OCI-LY1 (cell line): Measurements from ENCODE around the gene MUL1.

ENCODE experiments used
- H2AFZ ChIP-seq: fragments of 200-600 bp; sonication (generic), shearing (Covaris generic); 2 replicates; pipeline ENCODE4 v1.6.0; 2014; ENCODE audit warnings: antibody characterized with exemption, mild to moderate bottlenecking, low read length
- H3F3A ChIP-seq: fragments of 200-600 bp; sonication (generic), shearing (Covaris generic); 2 replicates; pipeline ENCODE4 v1.6.0; 2014; ENCODE audit warnings: mild to moderate bottlenecking, antibody characterized with exemption, low read length, moderate library complexity; ENCODE audit not compliant: insufficient read depth
- H3K27ac ChIP-seq: fragments of 200-600 bp; sonication (generic); 2 replicates; pipeline ENCODE4 v1.5.1; 2014; ENCODE audit warnings: low read length, mixed run types, mild to moderate bottlenecking, low read depth; ENCODE audit not compliant: poor library complexity, severe bottlenecking
- H3K27me3 ChIP-seq: fragments of 200-600 bp; sonication (generic); 2 replicates; pipeline ENCODE4 v1.6.0; 2014; ENCODE audit warnings: antibody characterized with exemption, mild to moderate bottlenecking, low read length, moderate library complexity; ENCODE audit not compliant: insufficient read depth
- H3K36me3 ChIP-seq: fragments of 200-600 bp; sonication (generic); 2 replicates; pipeline ENCODE4 v1.6.1; 2014; ENCODE audit warnings: mild to moderate bottlenecking, antibody characterized with exemption, low read length, moderate library complexity, mixed read lengths; ENCODE audit not compliant: insufficient read depth
- H3K4me1 ChIP-seq: fragments of 200-600 bp; sonication (generic); 2 replicates; pipeline ENCODE4 v1.5.1; 2014; ENCODE audit warnings: mild to moderate bottlenecking, low read length, moderate library complexity; ENCODE audit not compliant: insufficient read depth, severe bottlenecking
- H3K4me2 ChIP-seq: fragments of 200-600 bp; sonication (generic), shearing (Covaris generic); 2 replicates; pipeline ENCODE4 v1.6.1; 2014; ENCODE audit warnings: low read length
- H3K4me3 ChIP-seq: fragments of 200-600 bp; sonication (generic); 2 replicates; pipeline ENCODE4 v1.5.1; 2014; ENCODE audit warnings: low read length, low read depth, mild to moderate bottlenecking, mixed read lengths; ENCODE audit not compliant: poor library complexity, severe bottlenecking
- H3K79me2 ChIP-seq: fragments of 200-600 bp; shearing (Covaris generic); 2 replicates; pipeline ENCODE4 v1.6.1; 2016; ENCODE audit warnings: mixed run types, low read length, mixed read lengths; ENCODE audit not compliant: insufficient read depth
- H3K9ac ChIP-seq: fragments of 200-600 bp; sonication (generic), shearing (Covaris generic); 2 replicates; pipeline ENCODE4 v1.6.1; 2014; ENCODE audit warnings: mild to moderate bottlenecking, low read length, mixed read lengths
- H3K9me2 ChIP-seq: fragments of 200-600 bp; sonication (generic), shearing (Covaris generic); 2 replicates; pipeline ENCODE4 v1.6.1; 2014; ENCODE audit warnings: low read depth, mild to moderate bottlenecking, low read length, mixed read lengths
- H3K9me3 ChIP-seq: fragments of 200-600 bp; shearing (Covaris generic); 2 replicates; pipeline ENCODE4 v1.6.1; 2014; ENCODE audit warnings: low read length, mixed read lengths
- H4K20me1 ChIP-seq: fragments of 200-600 bp; sonication (generic), shearing (Covaris generic); 2 replicates; pipeline ENCODE4 v1.6.0; 2016; ENCODE audit warnings: mild to moderate bottlenecking, low read length; ENCODE audit not compliant: insufficient read depth
- EZH2 ChIP-seq: fragments of 200-600 bp; sonication (generic), shearing (Covaris generic); IDR thresholded peaks from 2 replicates; pipeline ENCODE4 v1.8.0; 2017; ENCODE audit warnings: borderline replicate concordance, mixed run types, mild to moderate bottlenecking, antibody characterized with exemption, low read length, moderate library complexity, mixed read lengths
- TF ChIP-seq, protein P1 (sequence below): fragments of 200-600 bp; sonication (generic), shearing (Covaris generic); IDR thresholded peaks from 2 replicates; pipeline ENCODE4 v1.5.1; 2017; ENCODE audit warnings: mild to moderate bottlenecking, antibody characterized with exemption, low read length, moderate library complexity, mixed read lengths

MUL1 gene

DNA sequence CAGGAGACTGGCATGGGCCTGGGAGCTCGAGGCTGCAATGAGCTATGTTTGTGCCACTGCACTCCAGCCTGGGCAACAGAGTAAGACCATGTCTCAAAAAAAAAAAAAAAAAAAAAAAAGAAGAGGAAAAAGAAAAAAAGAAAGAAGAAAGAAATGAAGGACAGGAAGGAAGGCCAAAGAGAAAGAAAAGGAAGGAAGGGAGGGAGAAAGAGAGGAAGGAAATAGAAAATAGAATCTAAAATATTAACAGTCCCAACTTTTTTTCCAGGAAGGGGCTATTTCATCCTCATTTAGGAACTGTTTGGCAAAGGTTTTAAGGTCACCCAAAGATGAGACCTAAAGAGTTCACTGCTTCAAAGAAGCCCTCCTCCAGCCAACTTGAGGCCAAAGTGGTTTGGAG is 2.5 kb downstream of the MUL1 start:
- Histone ChIP-seq H3K4me3 (no peak overlapping the region), H3K9ac (no peak overlapping the region), H3K9me3 (no peaks in the 10 kb centered on the region), H3K36me3 (peaks cover 19% of the 10 kb centered on the region), H2AFZ (no peak overlapping the region), H3K79me2 (peaks cover 14% of the 10 kb centered on the region), H3F3A (no peaks in the 10 kb centered on the region), H3K4me1 (peaks cover 23% of the 10 kb centered on the region), H3K27me3 (no peaks in the 10 kb centered on the region), H3K4me2 (no peak overlapping the region), H4K20me1 (no peaks in the 10 kb centered on the region), H3K9me2 (no peaks in the 10 kb centered on the region), H3K27ac (no peak overlapping the region)
- TF ChIP-seq, protein P1, sequence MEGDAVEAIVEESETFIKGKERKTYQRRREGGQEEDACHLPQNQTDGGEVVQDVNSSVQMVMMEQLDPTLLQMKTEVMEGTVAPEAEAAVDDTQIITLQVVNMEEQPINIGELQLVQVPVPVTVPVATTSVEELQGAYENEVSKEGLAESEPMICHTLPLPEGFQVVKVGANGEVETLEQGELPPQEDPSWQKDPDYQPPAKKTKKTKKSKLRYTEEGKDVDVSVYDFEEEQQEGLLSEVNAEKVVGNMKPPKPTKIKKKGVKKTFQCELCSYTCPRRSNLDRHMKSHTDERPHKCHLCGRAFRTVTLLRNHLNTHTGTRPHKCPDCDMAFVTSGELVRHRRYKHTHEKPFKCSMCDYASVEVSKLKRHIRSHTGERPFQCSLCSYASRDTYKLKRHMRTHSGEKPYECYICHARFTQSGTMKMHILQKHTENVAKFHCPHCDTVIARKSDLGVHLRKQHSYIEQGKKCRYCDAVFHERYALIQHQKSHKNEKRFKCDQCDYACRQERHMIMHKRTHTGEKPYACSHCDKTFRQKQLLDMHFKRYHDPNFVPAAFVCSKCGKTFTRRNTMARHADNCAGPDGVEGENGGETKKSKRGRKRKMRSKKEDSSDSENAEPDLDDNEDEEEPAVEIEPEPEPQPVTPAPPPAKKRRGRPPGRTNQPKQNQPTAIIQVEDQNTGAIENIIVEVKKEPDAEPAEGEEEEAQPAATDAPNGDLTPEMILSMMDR = no peak
- TF ChIP-seq EZH2 = no peak

GRCh38 chr1:20500716-20501115 is 7.2 kb downstream of the MUL1 start:
- TF ChIP-seq EZH2 = no peak
- TF ChIP-seq, protein P1 = no peak
- Histone ChIP-seq H4K20me1 (no peaks in the 10 kb centered on the region), H3K9ac (no peak overlapping the region), H3K9me3 (no peaks in the 10 kb centered on the region), H3K27ac (no peak overlapping the region), H3K36me3 (peaks cover 51% of the 10 kb centered on the region), H3K4me3 (no peak overlapping the region), H3K79me2 (0 out of 2 replicates have a peak, but pooled peaks cover 2% of the 10 kb centered on the region), H3F3A (no peaks in the 10 kb centered on the region), H3K4me1 (peaks cover under 1% of the 10 kb centered on the region), H3K4me2 (no peak overlapping the region), H3K9me2 (no peaks in the 10 kb centered on the region), H3K27me3 (no peaks in the 10 kb centered on the region), H2AFZ (no peak overlapping the region)

DNA sequence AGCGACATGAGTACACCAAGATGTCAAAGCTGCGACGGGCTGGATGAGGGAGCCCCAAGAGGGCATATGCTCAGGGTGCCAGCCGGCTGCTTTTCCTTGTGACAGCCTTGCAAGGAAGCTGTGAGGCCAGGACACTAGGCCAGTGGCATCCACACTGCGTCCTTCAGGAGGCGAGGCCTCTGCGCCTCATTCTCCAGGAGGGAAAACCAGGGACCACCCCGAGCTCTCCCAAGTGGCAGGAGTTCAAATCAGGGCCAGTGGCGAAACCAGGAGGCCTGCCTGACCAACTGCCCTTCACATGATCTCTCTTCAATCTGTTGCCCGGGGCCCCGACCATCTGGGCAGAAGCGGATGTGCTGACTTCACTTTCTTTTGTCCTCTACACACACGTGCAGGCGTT is 8.2 kb downstream of the MUL1 start:
- Histone ChIP-seq H3K79me2 (no peaks in the 10 kb centered on the region), H3K4me1 (no peaks in the 10 kb centered on the region), H3K9me3 (no peaks in the 10 kb centered on the region), H4K20me1 (no peaks in the 10 kb centered on the region), H3F3A (no peaks in the 10 kb centered on the region), H3K27ac (no peak overlapping the region), H3K9me2 (no peaks in the 10 kb centered on the region), H3K4me2 (no peak overlapping the region), H3K9ac (no peak overlapping the region), H3K4me3 (no peak overlapping the region), H3K27me3 (no peaks in the 10 kb centered on the region), H3K36me3 (peaks cover 51% of the 10 kb centered on the region), H2AFZ (no peak overlapping the region)
- TF ChIP-seq, protein P1 = no peak
- TF ChIP-seq EZH2 = no peak
